Neural progenitor cell (in vitro differentiated cells): Measurements from ENCODE around the gene CYBC1. TPM values are rescaled to one million over a fixed set of nuclear protein-coding genes. Genes with fewer than 3 reads are reported as not detected.

ENCODE experiments used
- DNase-seq: peaks from one replicate; pipeline ENCODE4 v3.0.0-alpha.2; 2016; ENCODE audit warnings: low spot score
- H2AFZ ChIP-seq: fragments of 200-600 bp; sonication (generic); replicated peaks from 2 replicates; pipeline ENCODE4 v1.6.1; 2016; ENCODE audit warnings: antibody characterized with exemption
- H3F3A ChIP-seq: fragments of 200-600 bp; sonication (generic); 2 replicates; pipeline ENCODE4 v1.6.1; 2016; ENCODE audit warnings: antibody characterized with exemption, low read depth
- H3K27ac ChIP-seq: fragments of 200-600 bp; sonication (generic); 2 replicates; pipeline ENCODE4 v1.5.1; 2016; ENCODE audit warnings: mild to moderate bottlenecking
- H3K27me3 ChIP-seq: fragments of 200-600 bp; sonication (generic); 2 replicates; pipeline ENCODE4 v1.6.1; 2016; ENCODE audit warnings: mild to moderate bottlenecking, moderate library complexity
- H3K36me3 ChIP-seq: fragments of 200-600 bp; sonication (generic); 2 replicates; pipeline ENCODE4 v1.5.1; 2016
- H3K4me1 ChIP-seq: fragments of 200-600 bp; sonication (generic); 2 replicates; pipeline ENCODE4 v1.6.1; 2016; ENCODE audit warnings: mixed run types
- H3K4me2 ChIP-seq: fragments of 200-600 bp; sonication (generic); 2 replicates; pipeline ENCODE4 v1.6.1; 2016
- H3K4me3 ChIP-seq: fragments of 200-600 bp; sonication (generic); 2 replicates; pipeline ENCODE4 v1.5.1; 2016
- H3K79me2 ChIP-seq: fragments of 200-600 bp; sonication (generic); 2 replicates; pipeline ENCODE4 v1.6.1; 2016; ENCODE audit warnings: low read depth
- H3K9ac ChIP-seq: fragments of 200-600 bp; sonication (generic); 2 replicates; pipeline ENCODE4 v1.6.1; 2016
- H3K9me3 ChIP-seq: fragments of 200-600 bp; sonication (generic); 2 replicates; pipeline ENCODE4 v1.5.1; 2016; ENCODE audit warnings: low read depth
- H4K20me1 ChIP-seq: fragments of 200-600 bp; sonication (generic); 2 replicates; pipeline ENCODE4 v1.6.1; 2016; ENCODE audit warnings: low read depth
- H3K27ac Mint-ChIP-seq: 3 replicates; pipeline ENCODE4 v1.8.0; 2021; ENCODE audit warnings: mixed read lengths
- H3K27me3 Mint-ChIP-seq: 2 replicates; pipeline ENCODE4 v1.8.0; 2022; ENCODE audit warnings: low read depth, mild to moderate bottlenecking, inconsistent platforms, moderate library complexity, mixed read lengths; ENCODE audit not compliant: insufficient read depth
- H3K36me3 Mint-ChIP-seq: 3 replicates; pipeline ENCODE4 v1.8.0; 2021; ENCODE audit warnings: mixed read lengths
- H3K4me1 Mint-ChIP-seq: 3 replicates; pipeline ENCODE4 v1.8.0; 2021; ENCODE audit warnings: mixed read lengths
- H3K4me3 Mint-ChIP-seq: 3 replicates; pipeline ENCODE4 v1.8.0; 2021; ENCODE audit warnings: mild to moderate bottlenecking, moderate library complexity, mixed read lengths
- H3K9me3 Mint-ChIP-seq: 3 replicates; pipeline ENCODE4 v1.8.0; 2020; ENCODE audit warnings: mixed read lengths
- EZH2 ChIP-seq: fragments of 200-600 bp; sonication (generic); IDR thresholded peaks from 2 replicates; pipeline ENCODE4 v1.6.1; 2017; ENCODE audit warnings: antibody characterized with exemption, mild to moderate bottlenecking, moderate library complexity
- EZH2phosphoT487 ChIP-seq: fragments of 200-600 bp; sonication (generic); IDR thresholded peaks from 2 replicates; pipeline ENCODE4 v1.6.1; 2017; ENCODE audit warnings: antibody characterized with exemption
- total RNA-seq: library from RNA; depleted of rRNA; stranded (reverse); fragments of >200 nt; gene quantifications from 2 replicates; pipeline ENCODE4 v1.2.3, GENCODE V29; 2015; ENCODE audit warnings: low replicate concordance
- TF ChIP-seq, protein P1 (sequence below): fragments of 200-600 bp; sonication (generic); IDR thresholded peaks from 2 replicates; pipeline ENCODE4 v1.5.1; 2017; ENCODE audit warnings: antibody characterized with exemption, mild to moderate bottlenecking

The CYBC1 gene
- total RNA-seq, 1 donor from 2014 or later: 75.1 TPM

DNA sequence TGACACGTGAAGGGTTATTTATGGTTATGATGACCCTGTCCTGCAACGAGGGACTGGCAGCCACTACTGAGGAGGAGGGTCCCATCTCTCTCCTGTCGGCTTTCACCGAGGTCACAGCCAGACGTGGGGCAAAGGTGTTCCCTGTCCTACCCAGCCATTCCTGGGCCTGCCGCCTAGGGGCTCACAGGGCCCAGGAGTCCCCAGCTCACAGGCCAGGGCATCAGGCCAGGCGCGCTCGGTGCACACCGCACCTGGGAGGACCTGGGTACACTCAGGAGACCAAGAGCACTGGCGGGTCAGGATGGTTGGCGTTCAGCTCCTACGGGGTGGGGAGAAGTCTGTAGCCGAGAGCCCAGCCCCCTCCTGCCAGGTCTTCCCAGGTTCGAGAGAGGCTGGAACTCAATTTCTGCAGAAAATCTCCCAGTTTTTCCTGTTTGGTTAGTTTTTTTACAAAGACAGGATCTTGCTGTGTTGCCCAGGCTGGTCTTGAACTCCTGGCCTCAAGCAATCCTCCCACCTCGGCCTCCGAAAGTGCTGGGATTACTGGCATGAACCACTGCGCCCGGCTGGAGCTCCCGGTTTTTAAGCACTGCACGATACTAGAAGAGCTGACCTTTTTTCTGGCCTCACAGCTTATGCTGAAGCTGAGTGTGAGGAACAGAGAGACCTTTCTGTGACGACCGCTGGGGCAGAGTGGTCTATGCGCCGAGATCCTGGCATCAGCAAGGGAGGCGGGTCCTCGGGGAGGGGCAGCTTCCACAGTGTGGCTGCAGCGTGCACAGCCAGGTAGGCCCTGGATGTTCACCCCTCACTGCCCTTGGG is 7.7 kb downstream of the CYBC1 start:
- no peak overlapping the region for H3K27ac Mint-ChIP-seq

DNA sequence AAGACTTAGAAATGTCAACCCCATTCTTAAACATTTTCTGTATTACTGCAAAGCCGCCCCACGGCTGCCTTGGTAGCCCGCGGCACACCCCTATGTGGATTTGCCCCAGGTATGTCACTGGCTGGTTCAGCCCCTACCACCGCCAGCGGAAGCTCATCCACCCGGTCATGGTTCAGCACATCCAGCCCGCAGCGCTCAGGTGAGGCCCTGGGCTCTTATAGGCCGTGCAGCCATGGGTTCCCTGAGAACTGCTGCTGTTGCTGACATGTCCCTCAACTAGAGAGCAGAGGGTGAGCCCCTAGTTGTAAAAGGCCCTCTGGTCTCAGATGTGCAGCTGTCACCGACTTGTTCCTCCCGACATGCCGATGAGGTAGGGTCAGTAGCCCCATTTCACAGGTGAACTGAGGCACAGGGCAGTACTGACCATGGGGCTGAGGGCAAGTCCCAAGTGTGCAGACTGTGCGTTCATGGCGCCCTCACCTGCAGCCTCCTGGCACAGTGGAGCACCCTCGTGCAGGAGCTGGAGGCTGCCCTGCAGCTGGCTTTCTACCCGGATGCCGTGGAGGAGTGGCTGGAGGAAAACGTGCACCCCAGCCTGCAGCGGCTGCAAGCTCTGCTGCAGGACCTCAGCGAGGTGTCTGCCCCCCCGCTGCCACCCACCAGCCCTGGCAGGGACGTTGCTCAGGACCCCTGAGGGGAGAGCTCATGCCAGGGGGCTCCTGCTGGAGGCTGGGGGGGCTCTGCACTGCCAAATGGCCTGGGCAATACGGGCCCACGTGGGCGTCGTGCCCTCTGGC is 8.7 kb downstream of the CYBC1 start:
- no peak for DNase-seq
- Histone ChIP-seq H3K27ac (no peak overlapping the region), H3K36me3 (no peaks in the 10 kb centered on the region)

More for the DNA sequence above, 7.7 kb downstream of the CYBC1 start:
- Mint-ChIP-seq H3K36me3 (peaks cover 4% of the 10 kb centered on the region), H3K4me1 (peaks cover 9% of the 10 kb centered on the region), H3K9me3 (no peaks in the 10 kb centered on the region), H3K4me3 (no peak overlapping the region), H3K27me3 (peaks cover 6% of the 10 kb centered on the region)
- no peak for TF ChIP-seq EZH2
- TF ChIP-seq, protein P1, sequence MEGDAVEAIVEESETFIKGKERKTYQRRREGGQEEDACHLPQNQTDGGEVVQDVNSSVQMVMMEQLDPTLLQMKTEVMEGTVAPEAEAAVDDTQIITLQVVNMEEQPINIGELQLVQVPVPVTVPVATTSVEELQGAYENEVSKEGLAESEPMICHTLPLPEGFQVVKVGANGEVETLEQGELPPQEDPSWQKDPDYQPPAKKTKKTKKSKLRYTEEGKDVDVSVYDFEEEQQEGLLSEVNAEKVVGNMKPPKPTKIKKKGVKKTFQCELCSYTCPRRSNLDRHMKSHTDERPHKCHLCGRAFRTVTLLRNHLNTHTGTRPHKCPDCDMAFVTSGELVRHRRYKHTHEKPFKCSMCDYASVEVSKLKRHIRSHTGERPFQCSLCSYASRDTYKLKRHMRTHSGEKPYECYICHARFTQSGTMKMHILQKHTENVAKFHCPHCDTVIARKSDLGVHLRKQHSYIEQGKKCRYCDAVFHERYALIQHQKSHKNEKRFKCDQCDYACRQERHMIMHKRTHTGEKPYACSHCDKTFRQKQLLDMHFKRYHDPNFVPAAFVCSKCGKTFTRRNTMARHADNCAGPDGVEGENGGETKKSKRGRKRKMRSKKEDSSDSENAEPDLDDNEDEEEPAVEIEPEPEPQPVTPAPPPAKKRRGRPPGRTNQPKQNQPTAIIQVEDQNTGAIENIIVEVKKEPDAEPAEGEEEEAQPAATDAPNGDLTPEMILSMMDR: no peak
- no peak for TF ChIP-seq EZH2phosphoT487
- no peak overlapping the region for H3K27ac ChIP-seq
- no peaks in the 10 kb centered on the region for H3K36me3 ChIP-seq
- no peak overlapping the region for H2AFZ ChIP-seq
- H3K79me2 ChIP-seq: peaks cover 5% of the 10 kb centered on the region
- H3K9ac ChIP-seq: no peak overlapping the region
- no peak for DNase-seq
- H3K4me3 ChIP-seq: no peak overlapping the region
- H4K20me1 ChIP-seq: peaks cover 3% of the 10 kb centered on the region
- no peak overlapping the region for H3K4me2 ChIP-seq
- no peaks in the 10 kb centered on the region for H3K4me1 ChIP-seq
- no peaks in the 10 kb centered on the region for H3K27me3 ChIP-seq
- H3K9me3 ChIP-seq: no peaks in the 10 kb centered on the region
- peaks cover 4% of the 10 kb centered on the region for H3F3A ChIP-seq

DNA sequence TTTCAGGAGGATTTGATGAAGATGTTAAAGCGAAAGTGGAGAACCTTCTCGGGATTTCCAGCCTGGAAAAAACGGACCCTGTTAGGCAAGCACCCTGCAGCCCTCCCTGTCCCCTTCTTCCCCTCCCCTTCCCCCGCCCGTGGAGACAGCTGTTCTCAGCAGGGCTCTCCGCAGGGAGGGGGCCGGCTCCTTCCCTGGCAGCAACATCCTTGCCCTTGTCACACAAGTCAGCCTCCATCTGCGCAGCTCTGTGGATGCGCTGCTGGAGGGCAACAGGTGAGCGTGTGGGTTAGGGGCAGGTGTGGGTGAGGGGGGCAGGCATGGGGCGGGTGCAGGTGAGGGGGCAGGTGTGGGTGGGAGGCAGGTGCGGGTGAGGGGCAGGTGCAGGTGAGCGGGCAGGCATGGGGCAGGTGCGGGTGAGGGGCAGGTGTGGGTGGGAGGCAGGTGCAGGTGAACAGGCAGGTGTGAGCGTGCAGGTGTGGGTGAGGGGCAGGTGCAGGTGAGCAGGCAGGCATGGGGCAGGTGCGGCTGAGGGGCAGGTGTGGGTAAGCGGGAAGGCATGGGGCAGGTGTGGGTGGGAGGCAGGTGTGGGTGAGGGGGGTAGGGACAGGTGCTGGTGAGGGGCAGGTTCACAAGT is 9.4 kb downstream of the CYBC1 start:
- Histone ChIP-seq H3K9ac (no peak overlapping the region), H3F3A (peaks cover 4% of the 10 kb centered on the region), H3K36me3 (no peaks in the 10 kb centered on the region), H3K9me3 (no peaks in the 10 kb centered on the region), H3K4me2 (no peak overlapping the region), H2AFZ (no peak overlapping the region), H3K4me1 (no peaks in the 10 kb centered on the region), H3K79me2 (no peaks in the 10 kb centered on the region), H3K27me3 (no peaks in the 10 kb centered on the region), H3K4me3 (no peak overlapping the region), H4K20me1 (no peaks in the 10 kb centered on the region), H3K27ac (no peak overlapping the region)
- no peak for DNase-seq
- peak overlapping the region; percentile 35 for H3K4me3 Mint-ChIP-seq
- peaks cover 4% of the 10 kb centered on the region for H3K36me3 Mint-ChIP-seq
- peaks cover 9% of the 10 kb centered on the region for H3K4me1 Mint-ChIP-seq
- H3K9me3 Mint-ChIP-seq: no peaks in the 10 kb centered on the region
- H3K27me3 Mint-ChIP-seq: peaks cover 6% of the 10 kb centered on the region
- no peak overlapping the region for H3K27ac Mint-ChIP-seq
- no peak for TF ChIP-seq EZH2phosphoT487
- TF ChIP-seq, protein P1: no peak
- TF ChIP-seq EZH2: no peak

More for the DNA sequence above, 8.7 kb downstream of the CYBC1 start:
- Histone ChIP-seq H3K9ac (no peak overlapping the region), H3K27me3 (no peaks in the 10 kb centered on the region), H3K4me1 (no peaks in the 10 kb centered on the region), H4K20me1 (no peaks in the 10 kb centered on the region), H2AFZ (no peak overlapping the region), H3K4me3 (no peak overlapping the region), H3K4me2 (no peak overlapping the region), H3K79me2 (no peaks in the 10 kb centered on the region), H3F3A (peaks cover 4% of the 10 kb centered on the region), H3K9me3 (no peaks in the 10 kb centered on the region)
- Mint-ChIP-seq H3K27ac (no peak overlapping the region), H3K9me3 (no peaks in the 10 kb centered on the region), H3K4me1 (peaks cover 9% of the 10 kb centered on the region), H3K36me3 (peaks cover 4% of the 10 kb centered on the region), H3K4me3 (no peak overlapping the region), H3K27me3 (peaks cover 6% of the 10 kb centered on the region)
- TF ChIP-seq, protein P1: no peak
- TF ChIP-seq EZH2phosphoT487 (no peak), EZH2 (no peak)
